Esophagus squamous epithelium (tissue), 5 donors: ENCODE measurements around the gene NUP88. TPM values are rescaled to one million over a fixed set of nuclear protein-coding genes. Genes with fewer than 3 reads are reported as not detected.

ENCODE experiments used
- DNase-seq: peaks from one replicate; lab custom pipeline; 2025; lab: John Stamatoyannopoulos, UW
- H3K27ac ChIP-seq, 4 donors: fragments of 200-600 bp; sonication (generic); one replicate each; pipeline ENCODE4 v1.5.1; 2016 to 2019; ENCODE audit warnings: mild to moderate bottlenecking in 1 of 4
- H3K27me3 ChIP-seq, 4 donors: fragments of 200-600 bp; sonication (generic); 1 replicate in 3 of 4; 2 replicates in 1 of 4; pipeline versions ENCODE4 v1.5.1 to v1.6.0; 2017 to 2021; ENCODE audit warnings: antibody characterized with exemption in 1 of 4
- H3K36me3 ChIP-seq, 3 donors: fragments of 200-600 bp; sonication (generic); one replicate each; pipeline ENCODE4 v1.5.1; 2016 to 2019
- H3K4me1 ChIP-seq, 3 donors: fragments of 200-600 bp; sonication (generic); one replicate each; pipeline ENCODE4 v1.5.1; 2017 to 2019
- H3K4me3 ChIP-seq, 4 donors: fragments of 200-600 bp; sonication (generic); 1 replicate in 3 of 4; 2 replicates in 1 of 4; pipeline ENCODE4 v1.5.1; 2016 to 2019; ENCODE audit warnings: mild to moderate bottlenecking in 2 of 4, moderate library complexity in 1 of 4
- H3K9me3 ChIP-seq, 3 donors: fragments of 200-600 bp; sonication (generic); one replicate each; pipeline ENCODE4 v1.5.1; 2016 to 2019
- POLR2A ChIP-seq, 4 donors: fragments of 450-650 bp; IDR thresholded peaks; one replicate each; pipeline ENCODE4 v1.6.1; 2017; ENCODE audit warnings: antibody characterized with exemption in 4 of 4, mild to moderate bottlenecking in 4 of 4, moderate library complexity in 3 of 4
- WGBS, 2 donors: methylation state at CpG; one replicate each; pipeline ENCODE4 v1.1.5; 2018; 5-methylcytosine and 5-hydroxymethylcytosine counted together
- intact Hi-C: fragments of 100-400 bp; cut with DNase I; formaldehyde crosslinking; loops from one replicate; pipeline ENCODE4 v1.15.0; 2022
- total RNA-seq, 4 donors: library from RNA; depleted of rRNA; stranded (reverse); fragments of >200 nt; gene quantifications; one replicate each; pipeline ENCODE4 v1.1.0, GENCODE V29; 2016
- TF ChIP-seq, protein P1 (sequence below), 6 experiments: fragments of 450-650 bp in 4 of 6; fragments of 200-600 bp in 2 of 6; sonication (generic) in 2 of 6; IDR thresholded peaks; one replicate each; pipeline ENCODE4 v1.5.1; 2016 to 2019; ENCODE audit warnings: antibody characterized with exemption in 6 of 6, mild to moderate bottlenecking in 4 of 6, moderate library complexity in 4 of 6
- donor health status: DM: yes; HTN: yes; CAD: no.

NUP88 gene
- total RNA-seq, 4 donors from 2014 or later: 35.7 to 79.5 (median 69.5) TPM

DNA sequence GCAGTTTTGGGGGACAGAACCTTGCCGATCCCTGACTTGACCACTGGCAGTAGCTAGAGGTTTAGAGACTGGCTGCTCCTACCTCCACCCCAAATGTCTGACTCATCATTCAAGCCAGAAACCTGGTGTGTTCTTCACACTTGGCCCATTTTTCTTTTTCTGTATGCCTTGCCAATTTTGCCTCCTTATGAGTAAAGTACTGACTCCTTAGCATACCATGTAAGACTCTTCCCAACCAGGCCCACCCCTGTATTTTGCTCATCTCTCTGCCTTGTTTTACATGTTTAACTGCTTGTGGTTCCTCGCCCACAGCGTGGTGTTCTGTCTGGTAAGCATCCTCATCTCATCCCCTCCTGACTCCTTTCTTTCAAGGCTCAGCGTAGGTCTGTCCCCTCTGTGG is 37.9 kb downstream of the NUP88 start:
- Histone ChIP-seq H3K4me3 (no peak overlapping the region), H3K27ac (peak overlapping the region in 1 of 4 donors; percentile 12), H3K4me1 (no peaks in the 10 kb centered on the region), H3K27me3 (no peaks in the 10 kb centered on the region), H3K9me3 (no peaks in the 10 kb centered on the region), H3K36me3 (peaks cover 12 to 100% (median 60%) of the 10 kb centered on the region in 3 donors)
- 82 to 87% methylated on average over 4 of the region's 4 CpGs for WGBS, 2 donors
- TF ChIP-seq, protein P1, sequence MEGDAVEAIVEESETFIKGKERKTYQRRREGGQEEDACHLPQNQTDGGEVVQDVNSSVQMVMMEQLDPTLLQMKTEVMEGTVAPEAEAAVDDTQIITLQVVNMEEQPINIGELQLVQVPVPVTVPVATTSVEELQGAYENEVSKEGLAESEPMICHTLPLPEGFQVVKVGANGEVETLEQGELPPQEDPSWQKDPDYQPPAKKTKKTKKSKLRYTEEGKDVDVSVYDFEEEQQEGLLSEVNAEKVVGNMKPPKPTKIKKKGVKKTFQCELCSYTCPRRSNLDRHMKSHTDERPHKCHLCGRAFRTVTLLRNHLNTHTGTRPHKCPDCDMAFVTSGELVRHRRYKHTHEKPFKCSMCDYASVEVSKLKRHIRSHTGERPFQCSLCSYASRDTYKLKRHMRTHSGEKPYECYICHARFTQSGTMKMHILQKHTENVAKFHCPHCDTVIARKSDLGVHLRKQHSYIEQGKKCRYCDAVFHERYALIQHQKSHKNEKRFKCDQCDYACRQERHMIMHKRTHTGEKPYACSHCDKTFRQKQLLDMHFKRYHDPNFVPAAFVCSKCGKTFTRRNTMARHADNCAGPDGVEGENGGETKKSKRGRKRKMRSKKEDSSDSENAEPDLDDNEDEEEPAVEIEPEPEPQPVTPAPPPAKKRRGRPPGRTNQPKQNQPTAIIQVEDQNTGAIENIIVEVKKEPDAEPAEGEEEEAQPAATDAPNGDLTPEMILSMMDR (IDR thresholded peaks at IDR 0.05): no peak
- intact Hi-C loops: no loop called here
- no peak for DNase-seq

DNA sequence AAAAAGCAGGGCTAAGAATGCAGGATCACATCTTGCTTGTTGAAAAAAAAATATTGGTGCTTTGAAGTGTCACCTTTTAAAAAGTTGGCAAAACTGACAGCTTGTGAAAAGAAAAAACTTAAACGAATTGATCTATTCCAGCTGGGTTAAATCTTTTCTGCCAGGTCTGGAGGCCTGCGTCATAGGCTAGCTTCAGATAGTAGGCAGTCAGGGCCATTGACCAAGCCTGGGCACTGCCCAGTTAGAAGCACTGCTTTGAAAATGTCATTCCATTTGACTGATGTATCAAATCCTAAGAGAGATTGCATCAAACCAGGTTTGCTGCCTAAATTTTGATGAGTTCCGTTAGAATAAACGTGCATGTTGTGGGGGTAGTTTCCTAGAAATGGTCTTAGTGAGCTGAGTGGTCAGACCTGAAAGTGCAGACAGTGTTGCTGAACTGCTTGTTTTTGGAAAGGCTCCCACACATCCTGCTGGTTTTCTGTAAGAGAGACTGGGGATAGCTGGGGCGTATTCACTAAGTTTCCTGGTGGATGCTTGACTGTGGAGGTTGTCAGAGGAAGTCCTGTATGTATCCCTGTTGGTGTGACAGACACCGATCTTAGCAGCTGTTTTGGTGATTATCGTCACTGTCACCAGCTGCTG is 38.8 kb downstream of the NUP88 start:
- H3K36me3 ChIP-seq: peaks cover 12 to 100% (median 60%) of the 10 kb centered on the region in 3 donors
- 54 to 64% methylated on average over 5 to 7 of the region's 7 CpGs for whole genome bisulfite sequencing, 2 donors
- no peaks in the 10 kb centered on the region for H3K9me3 ChIP-seq
- no peak overlapping the region for H3K4me3 ChIP-seq
- H3K27me3 ChIP-seq: no peaks in the 10 kb centered on the region
- no peak for DNase-seq
- intact Hi-C loops: no loop called here
- H3K27ac ChIP-seq: peak overlapping the region in 1 of 4 donors; percentile 12
- no peak for TF ChIP-seq POLR2A (IDR thresholded peaks at IDR 0.05)
- TF ChIP-seq, protein P1 (IDR thresholded peaks at IDR 0.05): no peak
- H3K4me1 ChIP-seq: no peaks in the 10 kb centered on the region

DNA sequence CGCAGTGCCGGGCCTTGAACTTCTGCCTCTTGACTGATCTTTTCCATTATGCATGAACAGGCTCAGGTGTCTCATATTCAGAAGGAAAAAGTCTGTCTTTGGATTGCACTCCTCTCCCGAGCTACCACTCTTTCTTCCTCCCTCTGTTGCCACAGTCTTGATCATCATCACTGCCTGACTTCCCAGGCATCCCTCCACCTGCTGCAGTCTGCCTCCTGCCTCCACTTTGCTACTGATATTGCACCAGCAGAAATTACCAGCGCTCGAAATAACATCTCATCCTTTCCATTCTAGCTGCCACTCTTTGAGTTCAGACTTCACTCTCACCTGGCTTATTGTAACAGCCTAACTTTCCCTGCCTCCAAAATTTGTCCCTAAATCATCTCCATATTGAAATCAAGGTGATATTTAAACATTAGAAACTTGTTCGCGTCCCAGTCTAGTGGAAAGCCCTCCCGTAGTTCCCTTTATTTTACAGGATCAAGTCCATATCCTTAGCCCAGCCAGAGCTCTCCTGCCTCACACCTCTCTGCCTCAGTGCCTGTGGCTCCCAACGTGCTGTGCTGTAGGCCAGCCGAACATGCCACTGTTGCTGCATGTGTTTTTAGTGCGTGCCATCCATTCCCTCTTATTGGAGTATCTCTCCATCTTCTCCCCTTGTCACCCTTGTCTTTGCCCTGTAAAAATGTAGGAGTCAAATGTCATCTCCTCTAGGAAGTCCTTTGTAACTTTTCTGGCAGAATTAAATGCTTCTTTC is 39.9 kb downstream of the NUP88 start:
- H3K27me3 ChIP-seq: no peaks in the 10 kb centered on the region
- no peaks in the 10 kb centered on the region for H3K4me1 ChIP-seq
- intact Hi-C loops: no loop called here
- no peaks in the 10 kb centered on the region for H3K9me3 ChIP-seq
- TF ChIP-seq POLR2A (IDR thresholded peaks at IDR 0.05): no peak
- H3K36me3 ChIP-seq: peaks cover 12 to 100% (median 53%) of the 10 kb centered on the region in 3 donors
- WGBS, 2 donors: 88 to 90% methylated on average over 11 of the region's 11 CpGs
- no peak for DNase-seq
- no peak overlapping the region for H3K4me3 ChIP-seq
- H3K27ac ChIP-seq: no peak overlapping the region

DNA sequence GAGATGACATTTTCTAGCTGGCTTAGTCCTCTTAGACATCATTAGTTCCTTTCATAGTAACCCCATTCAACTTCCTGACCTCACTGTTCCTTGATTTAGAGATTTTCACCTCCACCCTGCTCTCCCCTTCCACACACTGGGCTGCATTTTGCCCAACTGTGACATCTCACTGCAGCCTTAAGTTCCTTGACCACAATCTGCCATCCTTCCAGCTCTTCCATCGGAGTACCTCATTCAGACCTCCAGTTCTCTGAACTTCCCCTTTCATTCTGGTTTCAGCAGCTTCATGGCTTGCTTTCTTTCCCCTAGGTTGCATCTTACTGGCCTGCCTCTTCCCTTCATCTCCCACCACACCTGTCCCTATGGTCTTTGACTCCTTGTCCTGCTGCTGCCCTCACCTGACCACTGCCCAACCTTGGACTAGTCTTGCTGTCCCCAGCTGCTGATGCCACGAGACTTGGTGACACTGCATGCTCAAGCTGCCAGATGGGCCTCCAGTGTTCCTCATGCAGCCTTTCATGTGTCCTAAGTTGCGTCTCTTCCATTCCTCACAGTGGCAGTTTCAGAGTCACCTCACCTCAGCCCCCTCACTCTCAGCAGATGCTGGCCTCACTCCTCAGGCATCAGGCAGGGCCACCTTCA is 40.8 kb downstream of the NUP88 start:
- WGBS, 2 donors: 86 to 95% methylated on average over 3 of the region's 3 CpGs
- no peaks in the 10 kb centered on the region for H3K27me3 ChIP-seq
- intact Hi-C loops: no loop called here
- no peaks in the 10 kb centered on the region for H3K9me3 ChIP-seq
- H3K4me3 ChIP-seq: no peak overlapping the region
- DNase-seq: no peak
- no peak for TF ChIP-seq POLR2A (IDR thresholded peaks at IDR 0.05)
- TF ChIP-seq, protein P1 (IDR thresholded peaks at IDR 0.05): no peak
- peaks cover 12 to 100% (median 48%) of the 10 kb centered on the region in 3 donors for H3K36me3 ChIP-seq
- H3K4me1 ChIP-seq: no peaks in the 10 kb centered on the region
- H3K27ac ChIP-seq: no peak overlapping the region

DNA sequence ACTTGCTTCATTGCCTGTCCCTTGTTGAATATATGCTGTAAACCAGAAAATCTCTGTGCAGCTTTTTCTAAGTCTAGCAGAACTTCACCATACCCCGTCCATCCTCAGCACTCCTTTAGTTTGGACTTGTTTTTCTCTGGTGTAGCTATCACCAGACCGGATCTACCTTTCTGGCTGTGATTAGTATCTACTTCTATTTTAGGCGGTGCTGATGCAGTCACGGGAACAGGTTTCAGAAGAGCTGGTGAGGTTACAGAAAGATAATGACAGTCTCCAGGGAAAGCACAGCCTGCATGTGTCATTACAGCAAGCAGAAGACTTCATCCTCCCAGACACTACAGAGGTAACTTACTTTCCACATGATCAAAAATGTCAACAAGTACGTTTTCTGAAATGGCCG is 46.4 kb downstream of the NUP88 start:
- H3K27ac ChIP-seq: no peak overlapping the region
- H3K4me3 ChIP-seq: no peak overlapping the region
- 75 to 86% methylated on average over 6 of the region's 6 CpGs for WGBS, 2 donors
- TF ChIP-seq, protein P1 (IDR thresholded peaks at IDR 0.05): no peak
- TF ChIP-seq POLR2A (IDR thresholded peaks at IDR 0.05): no peak
- no peak for DNase-seq
- intact Hi-C loops: no loop called here
- no peaks in the 10 kb centered on the region for H3K27me3 ChIP-seq
- H3K4me1 ChIP-seq: no peaks in the 10 kb centered on the region
- H3K36me3 ChIP-seq: peaks cover 0 to 100% (median 29%) of the 10 kb centered on the region in 3 donors
- no peaks in the 10 kb centered on the region for H3K9me3 ChIP-seq
